ENCODE data around the gene KHDRBS2.

Gene KHDRBS2

DNA sequence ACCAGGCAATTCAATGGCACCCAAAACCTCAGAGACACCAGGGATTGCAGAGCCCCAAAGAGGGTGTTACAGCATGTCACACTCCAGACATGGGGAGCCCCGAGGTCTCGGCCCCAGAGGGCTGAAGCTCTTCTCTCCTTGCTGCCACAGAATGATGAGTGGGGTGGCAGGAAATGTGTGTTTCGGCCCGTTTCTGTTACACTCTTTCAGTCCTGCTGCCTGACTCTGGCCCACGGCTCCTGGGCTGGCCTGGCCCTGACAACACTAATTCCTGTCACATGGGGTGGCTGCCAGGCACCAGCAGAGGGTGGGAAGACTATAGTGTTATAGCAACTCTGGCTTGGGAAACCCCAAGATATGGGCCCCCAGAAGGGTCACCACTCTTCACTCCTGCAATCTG, 183.6 kb downstream of the KHDRBS2 start:
- Histone ChIP-seq H3K9me3 (ENCODE audit: control insufficient read depth, insufficient read depth, low read depth, low read length) (no peaks in the 10 kb centered on the region), H3K27ac (ENCODE audit: low read depth, low read length) (no peak overlapping the region), H3K4me3 (ENCODE audit: low read depth, low read length) (no peak overlapping the region), H3K9ac (ENCODE audit: low read length) (no peak overlapping the region), H3K36me3 (ENCODE audit: control insufficient read depth, insufficient read depth, low read length) (no peaks in the 10 kb centered on the region), H3K4me1 (ENCODE audit: control insufficient read depth, insufficient read depth, low read length) (no peaks in the 10 kb centered on the region), H3K27me3 (ENCODE audit: control insufficient read depth, insufficient read depth, low read length) (no peaks in the 10 kb centered on the region)

GRCh38 chr6:62090442-62091229, 195.4 kb downstream of the KHDRBS2 start:
- H3K4me3 ChIP-seq (ENCODE audit: low read depth, low read length) = no peak overlapping the region
- H3K36me3 ChIP-seq (ENCODE audit: control insufficient read depth, insufficient read depth, low read length) = no peaks in the 10 kb centered on the region

DNA sequence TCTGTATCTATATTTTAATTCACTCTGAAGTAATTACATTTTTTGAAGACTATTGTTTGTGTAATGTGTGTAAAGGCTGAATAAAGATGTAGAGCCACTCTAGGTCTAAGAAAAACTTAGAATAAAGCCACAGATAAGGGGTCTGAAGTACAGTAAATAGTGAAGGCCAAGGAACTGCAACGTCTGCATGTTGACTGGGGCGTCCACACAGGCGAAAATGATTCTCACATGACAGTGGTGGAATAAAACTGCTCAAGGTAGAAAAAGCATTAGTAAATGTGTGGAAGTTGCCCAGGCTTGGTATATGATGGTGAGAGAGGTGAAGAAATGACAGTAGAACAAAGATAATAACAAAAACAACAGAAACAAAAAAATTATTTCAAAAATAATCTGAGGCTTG, 196.2 kb downstream of the KHDRBS2 start:
- Histone ChIP-seq H3K9ac (ENCODE audit: low read length) (no peak overlapping the region), H3K27ac (ENCODE audit: low read depth, low read length) (no peak overlapping the region), H3K4me1 (ENCODE audit: control insufficient read depth, insufficient read depth, low read length) (no peaks in the 10 kb centered on the region), H3K4me3 (ENCODE audit: low read depth, low read length) (no peak overlapping the region), H3K27me3 (ENCODE audit: control insufficient read depth, insufficient read depth, low read length) (no peaks in the 10 kb centered on the region), H3K9me3 (ENCODE audit: control insufficient read depth, insufficient read depth, low read depth, low read length) (no peaks in the 10 kb centered on the region), H3K36me3 (ENCODE audit: control insufficient read depth, insufficient read depth, low read length) (no peaks in the 10 kb centered on the region)

More at GRCh38 chr6:62090442-62091229, 195.4 kb downstream of the KHDRBS2 start:
- Histone ChIP-seq H3K27ac (ENCODE audit: low read depth, low read length) (no peak overlapping the region), H3K9me3 (ENCODE audit: control insufficient read depth, insufficient read depth, low read depth, low read length) (no peaks in the 10 kb centered on the region), H3K9ac (ENCODE audit: low read length) (no peak overlapping the region), H3K4me1 (ENCODE audit: control insufficient read depth, insufficient read depth, low read length) (no peaks in the 10 kb centered on the region), H3K27me3 (ENCODE audit: control insufficient read depth, insufficient read depth, low read length) (no peaks in the 10 kb centered on the region)

DNA sequence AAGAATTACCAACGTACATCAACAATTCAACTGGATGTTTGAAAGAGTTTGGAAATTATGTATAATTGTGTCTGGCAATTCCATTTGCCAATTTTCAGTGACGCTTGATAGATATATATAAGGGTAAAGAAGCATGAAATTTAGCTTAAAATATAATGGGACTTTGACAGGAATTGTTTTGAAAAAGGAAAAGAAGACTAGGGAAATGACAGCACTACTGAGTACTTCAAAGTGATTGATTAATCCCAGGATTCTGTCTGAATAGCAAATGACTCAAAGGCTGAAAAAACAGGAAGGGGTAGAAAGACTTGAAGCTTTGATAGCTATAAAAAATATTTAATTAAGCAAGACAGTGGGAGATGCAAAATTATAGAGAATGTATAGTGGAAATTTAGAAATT, 200.0 kb downstream of the KHDRBS2 start:
- Histone ChIP-seq H3K27me3 (ENCODE audit: control insufficient read depth, insufficient read depth, low read length) (no peaks in the 10 kb centered on the region), H3K27ac (ENCODE audit: low read depth, low read length) (no peak overlapping the region), H3K36me3 (ENCODE audit: control insufficient read depth, insufficient read depth, low read length) (no peaks in the 10 kb centered on the region), H3K4me1 (ENCODE audit: control insufficient read depth, insufficient read depth, low read length) (no peaks in the 10 kb centered on the region), H3K4me3 (ENCODE audit: low read depth, low read length) (no peak overlapping the region), H3K9ac (ENCODE audit: low read length) (no peak overlapping the region), H3K9me3 (ENCODE audit: control insufficient read depth, insufficient read depth, low read depth, low read length) (no peaks in the 10 kb centered on the region)

DNA sequence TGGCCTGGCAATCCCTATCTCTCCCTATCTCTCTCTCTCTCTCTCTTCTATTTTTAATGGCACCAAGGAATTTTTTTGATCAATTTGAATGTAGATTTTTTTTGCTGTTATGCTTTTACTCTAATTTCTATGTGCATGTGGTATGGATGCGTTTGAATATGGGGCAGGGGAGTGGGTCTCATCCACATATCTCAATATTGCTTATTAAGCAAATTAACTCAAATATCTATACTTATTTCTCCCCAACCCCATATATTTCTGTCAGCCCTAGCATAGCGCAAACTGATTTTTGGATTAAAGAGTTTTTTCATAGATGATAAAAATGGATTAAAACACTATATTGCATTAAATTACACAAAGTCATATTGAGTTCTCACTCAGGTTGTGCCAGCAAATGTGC, 210.2 kb downstream of the KHDRBS2 start:
- Histone ChIP-seq H3K9me3 (ENCODE audit: control insufficient read depth, insufficient read depth, low read depth, low read length) (no peaks in the 10 kb centered on the region), H3K4me1 (ENCODE audit: control insufficient read depth, insufficient read depth, low read length) (no peaks in the 10 kb centered on the region), H3K27me3 (ENCODE audit: control insufficient read depth, insufficient read depth, low read length) (no peaks in the 10 kb centered on the region), H3K36me3 (ENCODE audit: control insufficient read depth, insufficient read depth, low read length) (no peaks in the 10 kb centered on the region), H3K4me3 (ENCODE audit: low read depth, low read length) (no peak overlapping the region), H3K9ac (ENCODE audit: low read length) (no peak overlapping the region), H3K27ac (ENCODE audit: low read depth, low read length) (no peak overlapping the region)

GRCh38 chr6:62059901-62060300, 226.1 kb downstream of the KHDRBS2 start:
- Histone ChIP-seq H3K27ac (ENCODE audit: low read depth, low read length) (no peak overlapping the region), H3K9me3 (ENCODE audit: control insufficient read depth, insufficient read depth, low read depth, low read length) (no peaks in the 10 kb centered on the region), H3K36me3 (ENCODE audit: control insufficient read depth, insufficient read depth, low read length) (no peaks in the 10 kb centered on the region), H3K9ac (ENCODE audit: low read length) (no peak overlapping the region), H3K27me3 (ENCODE audit: control insufficient read depth, insufficient read depth, low read length) (no peaks in the 10 kb centered on the region), H3K4me1 (ENCODE audit: control insufficient read depth, insufficient read depth, low read length) (no peaks in the 10 kb centered on the region), H3K4me3 (ENCODE audit: low read depth, low read length) (no peak overlapping the region)

DNA sequence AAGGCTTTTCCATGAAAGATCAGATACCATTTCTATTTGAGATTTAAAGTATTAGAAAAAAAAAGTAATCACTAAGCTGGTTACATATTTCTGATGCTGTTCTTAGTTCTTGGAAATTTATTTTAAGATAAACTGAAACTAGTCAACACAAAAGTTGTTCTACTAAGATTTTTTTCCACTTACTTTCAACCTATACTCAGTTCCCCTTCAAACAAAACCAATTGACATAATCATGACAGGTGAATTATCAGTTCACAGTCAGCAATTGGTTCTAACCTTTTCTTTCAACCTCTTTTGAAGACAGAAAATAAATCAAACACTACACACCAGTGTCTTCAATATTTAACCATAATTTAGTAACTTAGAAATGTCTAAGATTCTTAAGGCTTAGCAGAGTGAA, 228.7 kb downstream of the KHDRBS2 start:
- no peaks in the 10 kb centered on the region for H3K9me3 ChIP-seq (ENCODE audit: control insufficient read depth, insufficient read depth, low read depth, low read length)
- H3K27ac ChIP-seq (ENCODE audit: low read depth, low read length) = no peak overlapping the region
- no peaks in the 10 kb centered on the region for H3K36me3 ChIP-seq (ENCODE audit: control insufficient read depth, insufficient read depth, low read length)
- no peaks in the 10 kb centered on the region for H3K27me3 ChIP-seq (ENCODE audit: control insufficient read depth, insufficient read depth, low read length)
- H3K4me3 ChIP-seq (ENCODE audit: low read depth, low read length) = no peak overlapping the region
- H3K4me1 ChIP-seq (ENCODE audit: control insufficient read depth, insufficient read depth, low read length) = no peaks in the 10 kb centered on the region
- no peak overlapping the region for H3K9ac ChIP-seq (ENCODE audit: low read length)

GRCh38 chr6:62045502-62045901, 240.5 kb downstream of the KHDRBS2 start:
- Histone ChIP-seq H3K36me3 (ENCODE audit: control insufficient read depth, insufficient read depth, low read length) (no peaks in the 10 kb centered on the region), H3K9ac (ENCODE audit: low read length) (no peak overlapping the region), H3K27me3 (ENCODE audit: control insufficient read depth, insufficient read depth, low read length) (no peaks in the 10 kb centered on the region), H3K27ac (ENCODE audit: low read depth, low read length) (no peak overlapping the region), H3K4me3 (ENCODE audit: low read depth, low read length) (no peak overlapping the region), H3K9me3 (ENCODE audit: control insufficient read depth, insufficient read depth, low read depth, low read length) (no peaks in the 10 kb centered on the region), H3K4me1 (ENCODE audit: control insufficient read depth, insufficient read depth, low read length) (no peaks in the 10 kb centered on the region; the same call in 1 of the 2 replicates)

GRCh38 chr6:62043084-62043483, 242.9 kb downstream of the KHDRBS2 start:
- H3K27ac ChIP-seq (ENCODE audit: low read depth, low read length) = no peak overlapping the region
- no peaks in the 10 kb centered on the region for H3K36me3 ChIP-seq (ENCODE audit: control insufficient read depth, insufficient read depth, low read length)
- no peaks in the 10 kb centered on the region for H3K9me3 ChIP-seq (ENCODE audit: control insufficient read depth, insufficient read depth, low read depth, low read length)
- H3K4me1 ChIP-seq (ENCODE audit: control insufficient read depth, insufficient read depth, low read length) = peaks cover 10% of the 10 kb centered on the region
- H3K9ac ChIP-seq (ENCODE audit: low read length) = no peak overlapping the region
- H3K4me3 ChIP-seq (ENCODE audit: low read depth, low read length) = no peak overlapping the region
- H3K27me3 ChIP-seq (ENCODE audit: control insufficient read depth, insufficient read depth, low read length) = no peaks in the 10 kb centered on the region

- Histone ChIP-seq H3K27ac (ENCODE audit: low read depth, low read length) (no peak overlapping the region), H3K36me3 (ENCODE audit: control insufficient read depth, insufficient read depth, low read length) (no peaks in the 10 kb centered on the region), H3K27me3 (ENCODE audit: control insufficient read depth, insufficient read depth, low read length) (no peaks in the 10 kb centered on the region), H3K9ac (ENCODE audit: low read length) (no peak overlapping the region), H3K9me3 (ENCODE audit: control insufficient read depth, insufficient read depth, low read depth, low read length) (no peaks in the 10 kb centered on the region), H3K4me3 (ENCODE audit: low read depth, low read length) (no peak overlapping the region), H3K4me1 (ENCODE audit: control insufficient read depth, insufficient read depth, low read length) (peaks cover 16% of the 10 kb centered on the region)
Observed at GRCh38 chr6:62042429-62042828, 243.6 kb downstream of the KHDRBS2 start.

GRCh38 chr6:62039605-62040004, 246.4 kb downstream of the KHDRBS2 start:
- Histone ChIP-seq H3K27me3 (ENCODE audit: control insufficient read depth, insufficient read depth, low read length) (no peaks in the 10 kb centered on the region), H3K27ac (ENCODE audit: low read depth, low read length) (no peak overlapping the region; the same call in 1 of the 2 replicates), H3K4me3 (ENCODE audit: low read depth, low read length) (no peak overlapping the region), H3K9ac (ENCODE audit: low read length) (no peak overlapping the region), H3K9me3 (ENCODE audit: control insufficient read depth, insufficient read depth, low read depth, low read length) (0 out of 2 replicates have a peak, but pooled peaks cover 3% of the 10 kb centered on the region), H3K36me3 (ENCODE audit: control insufficient read depth, insufficient read depth, low read length) (no peaks in the 10 kb centered on the region), H3K4me1 (ENCODE audit: control insufficient read depth, insufficient read depth, low read length) (peaks cover 28% of the 10 kb centered on the region)

Data from HUES6 (cell line).